Measurements from ENCODE around the gene HDAC3. TPM values are rescaled to one million over a fixed set of nuclear protein-coding genes. Genes with fewer than 3 reads are reported as not detected.

HDAC3 gene
- total RNA-seq, 2 donors from 2014 or later = 36.6 to 44.0 TPM

- intact Hi-C loops (cut with DNase I) = no loop called here
- H3K27me3 ChIP-seq = no peaks in the 10 kb centered on the region
- H3K27ac ChIP-seq = no peak overlapping the region
- no peaks in the 10 kb centered on the region for H3K9me3 ChIP-seq
- no peak overlapping the region for H3K4me3 ChIP-seq
- H3K36me3 ChIP-seq = no peaks in the 10 kb centered on the region
- H3K4me1 ChIP-seq = no peaks in the 10 kb centered on the region
- no peak for DNase-seq
- no peak for TF ChIP-seq CTCF (IDR thresholded peaks at IDR 0.05)
- H3K9ac ChIP-seq (ENCODE audit: low read depth in 2 of 2, low read length in 2 of 2) = no peak overlapping the region
Measured at GRCh38 chr5:141590127-141590526, 46.5 kb downstream of the HDAC3 start.

GRCh38 chr5:141586246-141586645 lies 50.4 kb downstream of the HDAC3 start:
- DNase-seq = no peak
- Histone ChIP-seq H3K4me1 (no peaks in the 10 kb centered on the region), H3K4me3 (no peak overlapping the region), H3K36me3 (peaks cover 7% of the 10 kb centered on the region), H3K27me3 (no peaks in the 10 kb centered on the region), H3K9me3 (no peaks in the 10 kb centered on the region), H3K9ac (ENCODE audit: low read depth in 2 of 2, low read length in 2 of 2) (no peak overlapping the region), H3K27ac (no peak overlapping the region)
- intact Hi-C loops (cut with DNase I) = no loop called here
- TF ChIP-seq CTCF (IDR thresholded peaks at IDR 0.05) = no peak

- Histone ChIP-seq H3K9me3 (no peaks in the 10 kb centered on the region), H3K4me1 (no peaks in the 10 kb centered on the region), H3K27me3 (no peaks in the 10 kb centered on the region), H3K36me3 (peaks cover 9% of the 10 kb centered on the region), H3K4me3 (no peak overlapping the region), H3K9ac (ENCODE audit: low read depth in 2 of 2, low read length in 2 of 2) (no peak overlapping the region), H3K27ac (no peak overlapping the region)
- TF ChIP-seq CTCF (IDR thresholded peaks at IDR 0.05) = no peak
- no peak for DNase-seq
- intact Hi-C loops (cut with DNase I) = no loop called here
Measured at GRCh38 chr5:141585594-141585993, 51.1 kb downstream of the HDAC3 start.

GRCh38 chr5:141574122-141574510 lies 62.5 kb downstream of the HDAC3 start:
- H3K9me3 ChIP-seq = no peaks in the 10 kb centered on the region
- H3K27me3 ChIP-seq = no peaks in the 10 kb centered on the region
- no peak for TF ChIP-seq CTCF (IDR thresholded peaks at IDR 0.05)
- peaks cover 26% of the 10 kb centered on the region for H3K36me3 ChIP-seq
- H3K4me3 ChIP-seq = no peak overlapping the region
- DNase-seq = no peak
- no peak overlapping the region for H3K27ac ChIP-seq
- H3K4me1 ChIP-seq = no peaks in the 10 kb centered on the region
- H3K9ac ChIP-seq (ENCODE audit: low read depth in 2 of 2, low read length in 2 of 2) = no peak overlapping the region
- intact Hi-C loops (cut with DNase I) = no loop called here

- Histone ChIP-seq H3K4me3 (no peak overlapping the region), H3K27ac (no peak overlapping the region), H3K4me1 (no peaks in the 10 kb centered on the region), H3K36me3 (peaks cover 25% of the 10 kb centered on the region), H3K27me3 (no peaks in the 10 kb centered on the region), H3K9me3 (no peaks in the 10 kb centered on the region), H3K9ac (ENCODE audit: low read depth in 2 of 2, low read length in 2 of 2) (no peak overlapping the region)
- intact Hi-C loops (cut with DNase I) = no loop called here
- no peak for DNase-seq
- TF ChIP-seq CTCF (IDR thresholded peaks at IDR 0.05) = no peak
Measured at GRCh38 chr5:141573489-141574121, 63.0 kb downstream of the HDAC3 start.

Other genes with a start within 250 kb of the HDAC3 start
- under 1 TPM; 0.69 to 0.96 TPM for gene PCDHGB4, start 249.2 kb downstream of the HDAC3 start, total RNA-seq
- gene PCDHGA8, start 244.2 kb downstream of the HDAC3 start, total RNA-seq = under 1 TPM; 0.17 to 0.48 TPM
- gene PCDHGB5, start 238.9 kb downstream of the HDAC3 start, total RNA-seq = 1 to 10 TPM; 2.1 to 3.1 TPM
- gene PCDHGA9, start 234.1 kb downstream of the HDAC3 start, total RNA-seq = 1 to 10 TPM; 1.1 to 2.2 TPM
- gene PCDHGB6, start 228.8 kb downstream of the HDAC3 start, total RNA-seq = 1 to 10 TPM; 1.0 to 1.8 TPM
- 1 to 10 TPM; 2.7 to 4.7 TPM for gene PCDHGA10, start 223.9 kb downstream of the HDAC3 start, total RNA-seq
- gene PCDHGB7, start 219.2 kb downstream of the HDAC3 start, total RNA-seq = 1 to 10 TPM; 2.5 to 3.3 TPM
- gene PCDHGA11, start 215.8 kb downstream of the HDAC3 start, total RNA-seq = 1 to 10 TPM; 1.3 to 1.6 TPM
- gene PCDHGA12, start 206.3 kb downstream of the HDAC3 start, total RNA-seq = 1 to 10 TPM; 1.0 to 1.5 TPM
- gene PCDHGC3, start 160.9 kb downstream of the HDAC3 start, total RNA-seq = 10 to 100 TPM; 13.1 to 22.2 TPM
- under 1 TPM; 0.35 to 0.64 TPM for gene PCDHGC4, start 151.8 kb downstream of the HDAC3 start, total RNA-seq
- gene PCDHGC5, start 147.8 kb downstream of the HDAC3 start, total RNA-seq = under 1 TPM; 0.32 to 0.64 TPM
- 100 to 1,000 TPM; 113 to 143 TPM for gene DIAPH1, start 17.8 kb downstream of the HDAC3 start, total RNA-seq
- 1 to 10 TPM; 2.1 to 6.7 TPM for gene RELL2, start 148 bp upstream of the HDAC3 start, total RNA-seq
- gene FCHSD1, start 14.6 kb upstream of the HDAC3 start, total RNA-seq = 10 to 100 TPM; 14.1 to 15.4 TPM
- gene ARAP3, start 45.4 kb upstream of the HDAC3 start, total RNA-seq = 10 to 100 TPM in 1 of 2 donors, 1 to 10 TPM in 1; 5.1 to 15.4 TPM
- 100 to 1,000 TPM in 1 of 2 donors, 10 to 100 TPM in 1; 97.3 to 105 TPM for gene PCDH1, start 241.6 kb upstream of the HDAC3 start, total RNA-seq

All from colonic mucosa (tissue), 4 donors.